NCI-H146 treated with DMSO at 0.1 percent for 48 hours (cell line): ENCODE measurements around the gene C2orf80.
"Not testable (repeated sequence)": the region's sequence is repeated elsewhere in the genome, so short reads cannot be mapped to it uniquely, and the experiment has no call there.

Experiments used
- DNase-seq: peaks from one replicate; lab custom pipeline; 2025; ENCODE audit not compliant: unreplicated experiment; lab: John Stamatoyannopoulos, UW

The C2orf80 gene

DNA sequence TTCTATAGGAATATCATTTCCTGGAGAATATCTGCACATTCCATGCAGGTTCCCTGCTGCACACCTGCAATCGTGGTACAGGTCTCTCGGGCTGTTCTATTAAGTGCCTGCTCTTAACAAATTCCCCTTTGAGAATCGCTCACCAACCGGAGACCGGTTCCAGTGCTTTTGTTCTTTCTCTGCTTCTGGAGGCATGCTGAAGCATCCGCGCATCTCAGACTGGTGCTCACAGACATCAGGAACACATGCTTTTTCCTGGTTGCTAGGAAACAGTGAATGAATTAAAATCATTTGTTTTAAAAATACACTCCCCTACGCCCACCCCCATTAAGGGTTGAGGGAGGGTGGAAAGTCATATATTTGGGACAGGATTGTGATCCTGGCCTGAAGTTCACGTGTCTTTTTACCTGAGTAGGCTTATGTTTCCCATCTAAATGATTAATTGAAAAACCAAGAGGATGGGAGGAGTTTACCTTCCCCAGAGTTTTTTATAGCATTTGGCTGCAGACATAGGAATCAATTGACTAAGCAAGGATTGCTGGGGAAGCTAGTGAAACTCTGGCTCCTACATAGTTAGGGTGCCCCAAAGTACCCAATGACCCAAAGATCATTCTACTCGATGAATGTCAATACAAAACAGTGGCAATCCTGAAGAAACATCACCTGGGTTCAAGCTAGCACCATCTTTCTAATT is at the start of gene C2orf80:
Gene C2orf80 (minus strand): TSS at position 221 of the 694 bp plus-strand sequence. CDS start 3,044 bp downstream, outside the sequence.
- no peak for DNase-seq

DNA sequence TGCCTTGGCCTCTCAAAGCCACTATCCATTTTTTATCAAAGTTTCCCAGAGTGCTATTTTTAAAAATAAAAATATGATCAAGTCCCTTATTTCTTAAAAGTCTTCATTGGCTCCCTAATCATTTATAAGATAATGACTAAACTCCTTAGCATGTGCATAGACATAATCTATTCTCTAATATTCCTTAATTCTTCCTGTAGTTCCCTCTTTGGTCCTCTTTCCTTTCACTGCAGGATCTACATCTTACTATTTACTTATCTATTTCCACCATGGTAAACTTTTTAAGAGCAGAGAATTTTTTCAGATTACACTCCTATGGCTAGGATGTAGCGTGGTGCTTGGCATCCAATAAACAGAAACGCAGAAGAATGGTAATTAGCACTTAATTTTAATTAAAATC is 46.0 kb upstream of the C2orf80 start:
- no peak for DNase-seq

DNA sequence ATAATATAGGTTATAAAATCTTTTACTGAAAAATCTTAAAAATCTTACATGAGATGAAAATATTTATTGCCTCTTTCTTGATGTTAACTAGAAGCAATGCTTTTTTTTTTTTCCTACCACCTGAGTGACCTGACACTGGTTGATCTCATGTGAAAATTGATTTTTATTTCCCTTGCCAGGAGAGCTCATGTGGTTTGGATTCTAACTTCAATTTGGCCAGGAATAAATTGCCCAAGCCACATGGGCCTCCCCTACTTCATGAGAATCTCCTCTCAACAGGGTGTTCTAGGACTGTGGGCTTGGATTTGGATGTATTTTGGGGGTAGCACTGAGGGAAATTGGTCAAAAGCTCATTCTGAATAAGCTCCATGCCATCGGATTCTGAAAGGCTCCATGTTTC is 45.0 kb upstream of the C2orf80 start:
- no peak for DNase-seq

DNA sequence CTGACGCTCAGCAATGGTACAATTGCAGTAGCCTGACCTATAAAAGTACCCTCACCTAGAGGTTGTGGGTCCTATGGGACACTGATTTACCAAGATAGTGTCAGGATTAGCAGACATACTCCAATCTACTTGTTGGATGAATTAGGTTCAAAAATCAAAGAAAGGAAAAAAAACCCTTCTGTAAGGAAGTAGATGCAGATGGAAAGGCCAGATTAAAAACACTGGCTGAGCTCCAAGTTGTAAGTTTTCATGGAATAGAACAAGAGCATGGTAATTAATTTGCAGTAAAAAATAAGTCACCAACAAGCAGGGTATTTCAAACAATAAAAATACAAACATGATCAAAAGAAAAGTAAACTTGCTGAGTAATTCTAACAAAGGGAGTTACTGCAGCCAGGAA is 38.6 kb upstream of the C2orf80 start:
- no peak for DNase-seq

DNA sequence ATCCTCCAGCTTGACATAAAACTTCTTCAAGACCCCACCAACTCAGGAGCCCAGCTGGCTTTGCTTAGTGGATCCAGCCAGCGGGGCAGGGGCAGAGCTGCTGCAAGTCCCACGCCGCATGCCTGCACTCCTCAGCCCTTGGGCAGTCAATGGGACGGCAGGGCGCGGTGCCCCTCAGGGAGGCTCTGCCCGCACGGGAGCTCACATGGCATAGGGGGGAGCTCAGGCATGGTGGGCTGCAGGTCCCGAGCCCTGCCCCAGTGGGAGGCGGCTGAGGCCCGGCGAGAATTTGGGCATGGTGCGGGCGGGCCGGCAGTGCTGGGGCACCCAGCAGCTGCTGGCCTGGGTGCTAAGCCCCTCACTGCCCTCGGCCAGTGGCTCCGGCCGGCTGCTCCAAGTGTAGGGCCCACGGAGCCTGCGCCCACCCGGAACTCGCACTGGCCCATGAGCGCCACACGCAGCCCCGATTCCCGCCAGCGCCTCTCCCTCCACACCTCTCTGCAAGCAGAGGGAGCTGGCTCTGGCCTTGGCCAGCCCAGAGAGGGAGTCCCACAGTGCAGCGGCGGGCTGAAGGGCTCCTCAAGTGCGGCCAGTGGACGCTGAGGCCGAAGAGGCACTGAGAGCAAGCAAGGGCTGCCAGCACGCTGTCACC is 37.9 kb upstream of the C2orf80 start:
- no peak for DNase-seq

DNA sequence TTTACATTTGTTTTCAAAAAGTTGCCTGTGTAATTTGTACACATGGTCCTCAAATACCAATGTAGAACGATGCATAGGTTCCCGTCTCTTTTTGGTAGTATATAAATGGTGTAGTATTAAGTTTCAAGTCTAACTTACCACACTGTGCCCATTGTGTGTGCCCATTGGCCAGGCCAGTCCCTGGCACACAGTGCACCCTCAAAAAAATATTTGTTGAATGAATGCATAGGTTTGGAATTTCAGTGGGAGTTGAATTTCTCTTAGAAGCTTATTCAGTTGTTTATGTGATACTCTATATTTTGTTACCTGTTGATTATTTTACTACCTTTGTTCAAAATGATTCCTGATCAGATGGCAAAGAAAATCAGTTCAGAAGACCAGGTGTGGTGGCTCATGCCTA is 35.0 kb upstream of the C2orf80 start:
- DNase-seq, result no peak

DNA sequence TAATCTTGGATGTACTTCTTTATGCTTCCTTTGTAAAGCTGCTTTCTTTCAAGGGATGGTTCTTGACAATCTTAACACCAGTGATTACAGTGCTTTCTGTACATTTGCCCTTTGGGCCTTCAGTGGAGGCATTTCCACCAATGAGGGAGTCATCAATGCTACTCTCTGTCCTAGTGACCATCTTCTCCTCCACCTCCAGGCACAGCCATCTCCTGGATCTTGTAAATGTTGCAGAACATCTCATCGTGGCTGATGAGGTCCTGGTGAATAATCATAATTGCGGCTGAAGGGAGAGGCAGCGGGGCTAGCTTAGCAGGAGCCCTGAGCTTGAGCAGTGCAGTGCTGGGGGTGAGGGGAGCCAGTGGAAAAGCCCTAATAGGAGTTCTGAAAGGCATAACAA is 32.5 kb upstream of the C2orf80 start:
- DNase-seq, result no peak

DNA sequence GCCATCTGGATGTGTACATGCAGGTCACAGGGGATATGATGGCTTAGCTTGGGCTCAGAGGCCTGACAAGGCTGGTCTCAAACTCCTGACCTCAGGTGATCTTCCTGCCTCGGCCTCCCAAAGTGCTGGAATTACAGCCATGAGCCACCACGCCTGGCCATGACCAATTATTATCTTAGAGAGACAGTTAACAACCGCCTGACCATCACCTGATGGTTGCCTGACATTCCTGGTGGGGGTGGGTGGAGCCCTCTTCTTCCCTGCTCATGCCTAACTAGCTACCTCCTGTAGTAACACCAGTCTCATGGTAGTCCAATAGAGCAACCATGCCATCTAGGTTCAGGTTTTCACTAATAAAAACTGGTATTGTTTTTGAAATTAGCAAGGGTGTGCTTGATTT is 32.0 kb upstream of the C2orf80 start:
- not testable (repeated sequence) for DNase-seq

DNA sequence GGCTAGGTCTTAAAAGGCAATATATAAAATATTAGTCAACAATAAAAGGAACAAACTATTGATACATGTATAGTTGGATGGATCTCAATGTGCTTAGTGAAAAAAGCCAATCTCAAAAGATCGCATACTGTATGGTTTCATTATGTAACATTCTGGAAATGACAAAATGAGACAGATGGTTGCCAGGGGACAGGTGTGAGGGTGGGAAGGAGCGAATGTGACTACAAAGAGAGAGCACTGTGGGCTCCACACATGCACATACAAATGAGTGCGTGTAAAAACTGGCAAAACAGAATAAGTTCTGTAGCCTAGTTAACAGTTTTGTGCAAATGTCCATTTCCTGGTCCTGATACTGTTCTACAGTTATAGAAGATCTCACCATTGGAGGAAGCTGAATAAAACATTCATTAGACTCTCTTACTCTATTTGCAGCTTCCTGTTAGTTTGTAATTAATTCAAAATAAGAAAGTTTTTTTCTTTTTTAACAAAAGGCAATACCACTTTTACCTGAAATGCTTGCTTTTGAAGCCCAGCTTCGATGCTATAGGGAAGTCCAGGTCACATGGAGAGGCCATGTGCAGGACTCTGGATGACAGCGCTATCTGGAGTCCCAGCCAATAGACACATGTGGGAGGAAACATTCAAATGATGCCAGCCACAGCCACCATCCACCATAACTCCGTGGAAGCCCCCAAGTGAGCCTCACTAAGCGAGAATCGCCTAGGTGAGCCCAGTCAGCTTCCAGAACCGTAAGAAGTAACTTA is 21.0 kb upstream of the C2orf80 start:
- DNase-seq, result no peak

DNA sequence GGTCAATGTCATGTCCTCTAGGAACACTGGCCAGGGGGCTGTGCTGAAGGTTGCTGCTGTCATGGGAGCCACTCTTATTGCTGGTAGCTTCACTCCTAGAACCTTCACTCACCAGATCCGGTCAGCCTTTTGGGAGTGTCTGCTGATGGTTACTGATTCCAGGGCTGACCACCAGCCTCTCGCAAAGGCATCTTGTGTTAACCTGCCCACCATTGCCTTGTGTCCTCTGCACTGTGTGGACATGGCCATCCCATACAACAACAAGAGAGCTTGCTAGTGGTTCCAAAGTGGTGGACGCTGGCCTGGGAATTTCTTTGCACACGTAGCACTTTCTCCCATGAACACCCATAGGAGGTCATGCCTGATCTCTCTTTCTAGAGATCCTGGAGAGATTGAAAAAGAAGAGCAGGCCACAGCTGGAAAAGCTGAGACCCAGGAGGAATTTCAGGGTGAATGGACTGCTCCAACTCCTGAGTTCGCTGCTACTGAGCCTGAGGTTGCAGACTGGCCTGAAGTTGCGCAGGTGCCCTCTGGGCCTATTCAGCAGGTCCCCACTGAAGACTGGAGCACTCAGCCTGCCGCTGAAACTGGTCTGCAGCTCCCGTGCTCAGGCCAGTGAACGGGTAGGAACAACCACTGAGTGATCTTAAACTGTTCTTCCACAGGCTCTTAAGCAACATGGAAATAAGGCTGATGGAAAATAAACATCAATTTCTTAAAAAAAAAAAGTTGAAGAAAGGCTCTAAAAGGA is 18.7 kb upstream of the C2orf80 start:
- DNase-seq, result no peak

DNA sequence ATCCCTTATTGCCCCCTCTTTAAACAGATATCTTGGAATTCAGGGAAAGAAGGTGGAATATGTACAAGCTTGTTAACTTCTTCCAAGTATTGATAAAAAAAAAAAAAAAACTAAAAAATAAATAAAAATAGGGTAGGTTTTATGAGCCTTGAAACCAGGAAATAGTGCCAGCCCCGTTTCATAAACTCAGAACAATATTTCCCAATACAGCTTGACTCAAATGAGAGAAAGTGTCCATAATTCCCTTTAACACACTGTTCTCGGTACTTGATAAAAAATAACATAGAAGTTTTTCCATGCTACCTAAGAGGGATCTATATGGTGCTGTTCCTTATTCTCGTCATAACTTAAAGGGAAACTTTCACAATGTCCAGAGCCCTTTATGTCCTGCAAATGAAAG is 17.9 kb upstream of the C2orf80 start:
- DNase-seq, result no peak

DNA sequence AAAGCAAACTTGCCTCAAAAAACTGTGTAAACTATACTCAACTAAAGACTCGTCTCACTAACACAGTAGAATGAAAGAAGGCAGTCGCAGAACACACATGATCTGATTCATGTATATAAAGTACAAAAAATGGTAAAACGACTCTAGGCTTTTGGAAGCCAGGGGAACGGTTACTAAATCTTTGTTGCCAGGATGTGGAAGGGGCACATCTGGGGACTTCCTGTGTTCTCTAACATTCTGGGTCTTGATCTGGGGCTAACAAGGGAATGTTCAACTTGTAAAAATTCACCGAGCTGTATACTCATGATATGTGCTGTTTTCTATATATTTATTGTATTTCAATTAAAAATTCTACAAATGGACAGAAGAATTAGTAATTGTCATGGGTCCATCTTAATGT is 14.3 kb upstream of the C2orf80 start:
- no peak for DNase-seq

DNA sequence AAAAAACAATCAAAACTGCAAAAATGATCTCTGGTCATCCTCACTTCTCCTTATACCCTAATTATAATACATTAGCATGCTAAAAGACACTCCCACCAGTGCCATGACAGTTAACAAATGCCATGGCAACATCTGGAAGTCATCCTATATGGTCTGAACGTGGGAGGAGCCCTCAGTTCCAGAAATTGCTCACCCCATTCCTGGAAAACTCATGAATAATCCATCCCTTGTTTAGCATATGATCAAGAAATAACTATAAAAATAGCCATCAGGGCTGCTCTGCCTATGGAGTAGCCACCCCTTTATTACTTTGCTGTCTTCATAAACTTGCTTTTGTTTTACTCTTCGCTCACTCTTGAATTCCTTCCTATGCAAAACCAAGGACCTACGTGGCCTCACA is 5.7 kb upstream of the C2orf80 start:
- DNase-seq, result no peak

DNA sequence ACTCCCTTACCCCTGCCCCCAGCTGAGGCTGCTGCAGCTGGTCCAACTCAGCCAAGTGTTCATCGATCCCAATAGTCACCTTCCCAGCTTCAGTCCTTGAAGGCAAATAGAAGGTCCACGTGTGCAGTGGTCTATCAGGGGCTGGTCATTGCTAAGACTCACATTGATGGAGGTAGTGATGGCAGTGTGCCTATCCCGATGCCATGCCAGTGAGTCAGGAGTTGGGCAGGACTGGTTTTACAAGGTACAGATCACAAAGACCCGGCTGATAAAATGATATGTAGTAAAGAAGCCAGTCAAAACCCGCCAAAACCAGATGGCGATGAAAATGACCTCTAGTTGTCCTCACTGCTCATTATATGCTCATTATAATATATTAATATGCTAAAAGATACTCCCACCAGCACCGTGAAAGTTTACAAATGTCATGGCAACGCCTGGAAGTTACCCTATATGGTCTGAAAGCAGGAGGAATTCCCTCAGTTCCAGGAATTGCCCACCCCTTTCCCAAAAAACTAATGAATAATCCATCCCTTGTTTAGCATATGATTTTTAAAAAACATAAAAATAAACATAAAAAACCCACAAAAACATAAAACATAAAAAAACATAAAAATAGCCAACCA is 2.9 kb upstream of the C2orf80 start:
- no peak for DNase-seq

DNA sequence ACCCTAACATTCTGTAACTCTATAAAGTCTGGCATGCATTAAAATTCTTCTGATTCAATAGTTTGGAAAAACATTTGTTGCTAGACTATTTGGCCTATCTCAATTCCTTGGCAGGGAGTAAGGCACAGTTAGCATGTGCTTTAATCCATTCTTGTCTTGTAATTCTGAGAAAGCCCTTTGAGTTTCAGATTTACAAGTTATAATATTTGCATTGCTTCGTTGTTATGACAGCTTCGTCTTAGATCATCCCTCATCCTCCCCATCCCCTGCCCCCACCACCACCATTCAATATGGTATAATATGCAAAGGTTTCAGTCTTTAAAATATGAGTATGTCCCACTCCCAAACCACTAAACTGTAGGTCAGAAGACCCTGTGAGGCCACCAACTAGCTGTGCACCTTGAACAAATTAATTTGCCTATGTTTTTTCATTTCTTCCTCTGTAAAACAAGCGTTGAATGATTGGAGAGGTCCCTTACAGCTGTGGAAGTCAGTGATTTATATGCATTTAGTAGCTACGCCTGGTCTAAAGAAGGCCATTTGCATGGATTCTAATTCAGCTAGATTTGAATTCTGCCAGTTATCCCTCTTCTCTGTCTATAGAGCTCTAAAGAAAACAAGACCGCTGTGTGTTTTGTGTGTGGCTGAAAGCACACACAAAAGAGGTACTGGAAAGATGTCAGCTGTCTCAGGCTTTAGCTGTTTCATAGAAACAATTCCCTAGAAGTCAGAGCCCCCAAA is 591 bp downstream of the C2orf80 start:
- DNase-seq, result no peak

DNA sequence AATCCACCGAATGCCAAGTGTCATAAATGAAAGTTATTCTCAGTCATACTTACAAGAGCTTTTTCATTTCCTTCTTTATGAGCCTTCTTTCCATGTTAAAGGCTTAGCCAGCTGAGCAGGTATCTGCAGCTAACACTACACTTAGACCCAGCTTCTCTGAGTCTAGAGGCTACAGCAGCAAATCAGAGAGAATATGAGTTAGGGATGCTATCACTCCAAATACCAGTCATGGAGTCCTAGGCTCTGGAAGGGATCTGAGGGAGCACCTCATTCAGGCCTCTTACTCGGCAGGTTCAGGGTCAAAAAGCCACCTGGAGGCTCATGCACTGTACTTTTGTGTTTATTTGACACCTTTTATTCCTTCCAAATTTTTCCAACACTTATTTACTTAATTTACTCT is 2.9 kb downstream of the C2orf80 start:
- no peak for DNase-seq

DNA sequence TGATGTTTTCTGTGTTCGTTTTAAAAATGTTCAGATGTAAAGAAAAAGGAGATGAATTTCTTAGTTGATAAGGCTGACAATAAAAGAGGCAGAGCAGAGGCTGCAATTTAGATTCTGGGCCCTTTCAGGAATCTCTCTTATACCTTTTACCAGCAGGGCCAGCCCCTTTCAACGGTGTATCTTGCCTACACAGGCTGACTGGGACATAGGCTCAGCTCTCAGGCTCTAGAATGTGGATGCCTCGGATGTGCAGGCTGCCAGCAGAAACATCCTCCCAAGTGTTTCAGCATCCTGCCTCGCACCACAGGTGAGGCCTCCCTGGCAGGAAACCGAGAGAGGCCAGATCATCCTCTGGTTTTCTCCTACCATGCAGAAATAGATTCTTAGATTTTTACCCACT is 3.4 kb downstream of the C2orf80 start:
- DNase-seq, result no peak

DNA sequence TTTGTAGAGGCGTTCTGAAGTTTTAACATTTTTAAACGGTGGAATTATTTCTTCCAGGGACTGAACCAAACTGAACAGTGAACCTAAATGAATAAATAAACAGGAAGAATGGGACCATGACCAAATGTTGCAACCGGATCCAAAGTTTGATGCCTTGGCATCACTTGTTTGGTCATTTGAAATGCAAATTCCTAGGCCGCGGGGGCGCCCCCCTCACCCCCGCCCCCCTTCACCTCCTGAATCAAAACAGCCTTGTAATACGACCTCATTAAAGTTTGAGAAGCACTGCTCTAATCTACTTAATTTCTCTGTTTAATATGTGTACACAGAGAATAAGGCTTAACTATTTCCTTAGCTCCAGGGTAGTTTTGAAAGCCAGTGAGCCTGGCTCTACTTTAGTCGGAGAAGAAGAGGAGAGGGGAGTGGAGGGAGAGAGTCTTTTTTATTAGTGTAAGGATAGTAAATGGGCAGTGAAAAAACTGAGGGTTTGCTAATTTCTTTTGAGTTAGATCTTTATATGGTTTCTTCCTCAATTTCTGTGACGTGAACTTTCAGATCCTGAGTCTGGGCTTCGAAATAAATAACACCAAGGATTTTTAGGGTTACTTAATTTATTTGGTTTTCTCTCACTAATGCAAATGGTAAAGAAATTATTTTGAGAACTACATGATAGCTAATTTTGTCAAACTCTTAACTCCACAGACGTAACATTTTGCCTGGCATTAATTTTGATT is 5.7 kb downstream of the C2orf80 start:
- no peak for DNase-seq

DNA sequence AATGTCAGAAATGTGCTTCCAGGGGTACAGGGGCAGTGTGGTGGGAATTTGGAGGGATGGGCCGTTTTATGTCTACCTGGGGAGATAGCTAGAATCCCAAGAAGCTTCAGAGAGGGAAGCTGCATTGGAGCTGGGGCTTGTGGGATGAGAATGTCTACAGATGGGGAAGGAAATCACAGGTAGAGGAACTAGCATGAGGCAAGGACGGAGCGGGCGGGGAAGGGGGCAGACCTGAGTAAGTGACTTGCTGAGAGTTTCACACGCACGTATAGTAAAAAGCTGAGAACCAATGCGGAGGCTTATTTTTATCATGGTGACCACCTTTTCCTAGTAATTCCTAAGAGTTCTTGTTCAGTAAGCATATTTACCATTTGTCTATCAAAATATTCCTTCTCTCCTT is 6.3 kb downstream of the C2orf80 start:
- no peak for DNase-seq

DNA sequence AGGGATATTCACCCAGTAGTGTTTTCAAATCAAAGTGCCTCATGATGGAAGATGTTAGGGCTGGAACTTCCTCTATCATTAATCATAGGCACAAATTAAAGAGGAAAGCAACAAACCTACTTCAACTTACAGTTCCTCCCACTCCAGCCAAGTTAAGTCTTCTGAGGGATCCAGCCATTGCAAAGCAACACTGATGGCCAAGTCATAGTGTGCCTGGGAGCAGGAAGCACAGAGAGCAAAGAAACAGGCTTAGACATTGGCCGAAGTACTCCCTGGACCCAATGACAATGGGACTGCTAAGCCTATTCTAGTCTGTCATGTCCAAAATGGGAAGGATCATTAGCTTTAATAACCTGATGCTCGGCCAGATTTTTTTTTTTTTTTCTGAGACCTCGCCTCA is 7.0 kb downstream of the C2orf80 start:
- no peak for DNase-seq
